HG03342 (cell line): ENCODE measurements around the gene APPL2.

Experiments
- ATAC-seq: cut with Tn5 transposase; IDR thresholded peaks from one replicate; pipeline ENCODE4 v1.9.1; 2021; ENCODE audit warnings: mild to moderate bottlenecking, moderate library complexity; ENCODE audit not compliant: unreplicated experiment

APPL2 gene

GRCh38 chr12:105223884-105224283 is 12.1 kb downstream of the APPL2 start:
- ATAC-seq = no peak

GRCh38 chr12:105223352-105223845 is 12.6 kb downstream of the APPL2 start:
- no peak for ATAC-seq

- no peak for ATAC-seq
These were observed 13.1 kb downstream of the APPL2 start for GRCh38 chr12:105222726-105223351.

GRCh38 chr12:105222284-105222655 is 13.7 kb downstream of the APPL2 start:
- ATAC-seq = no peak

GRCh38 chr12:105221583-105222283 is 14.2 kb downstream of the APPL2 start:
- ATAC-seq = no peak

- no peak for ATAC-seq
These were observed 15.1 kb downstream of the APPL2 start for GRCh38 chr12:105220929-105221290.

GRCh38 chr12:105220150-105220928 is 15.6 kb downstream of the APPL2 start:
- no peak for ATAC-seq

GRCh38 chr12:105219261-105220028 is 16.5 kb downstream of the APPL2 start:
- ATAC-seq = no peak

- no peak for ATAC-seq
These were observed 17.5 kb downstream of the APPL2 start for GRCh38 chr12:105218434-105218833.

GRCh38 chr12:105214670-105215375 is 21.2 kb downstream of the APPL2 start:
- ATAC-seq = no peak

- ATAC-seq = no peak
These were observed 21.8 kb downstream of the APPL2 start for GRCh38 chr12:105214148-105214547.

GRCh38 chr12:105212438-105212837 is 23.5 kb downstream of the APPL2 start:
- ATAC-seq = no peak

GRCh38 chr12:105209091-105209490 is 26.9 kb downstream of the APPL2 start:
- ATAC-seq = no peak

- ATAC-seq = no peak
These were observed 29.1 kb downstream of the APPL2 start for GRCh38 chr12:105206686-105207374.

- no peak for ATAC-seq
These were observed 30.5 kb downstream of the APPL2 start for GRCh38 chr12:105205322-105206048.

GRCh38 chr12:105204916-105205315 is 31.1 kb downstream of the APPL2 start:
- no peak for ATAC-seq

GRCh38 chr12:105204127-105204526 is 31.8 kb downstream of the APPL2 start:
- ATAC-seq = no peak

GRCh38 chr12:105202202-105202601 is 33.8 kb downstream of the APPL2 start:
- ATAC-seq = no peak

GRCh38 chr12:105201299-105201698 is 34.7 kb downstream of the APPL2 start:
- no peak for ATAC-seq
